Measurements from ENCODE around the gene AP3D1. TPM values are rescaled to one million over a fixed set of nuclear protein-coding genes. Genes with fewer than 3 reads are reported as not detected.
"Not testable (repeated sequence)": the region's sequence is repeated elsewhere in the genome, so short reads cannot be mapped to it uniquely, and the experiment has no call there.

The AP3D1 gene
- polyA plus RNA-seq, 6 donors from 2014 or later, result 6.7 to 36.3 (median 15.5) TPM

- Mint-ChIP-seq H3K27ac (peak overlapping the region in 4 of 6 donors; percentile 69 to 99 (median 96)), H3K4me1 (peaks cover 25 to 40% (median 29%) of the 10 kb centered on the region in 3 donors), H3K4me3 (peak overlapping the region; percentile 20 to 100 (median 58)), H3K27me3 (no peaks in the 10 kb centered on the region), H3K36me3 (peaks cover 4 to 6% of the 10 kb centered on the region in 2 donors), H3K9me3 (no peaks in the 10 kb centered on the region)
- DNase-seq, result no peak
- no peak for ATAC-seq (ENCODE audit: low read depth in 2 of 2)
Measured at GRCh38 chr19:2097886-2098327, 53.5 kb downstream of the AP3D1 start.

GRCh38 chr19:2097203-2097885, 54.0 kb downstream of the AP3D1 start:
- peaks cover 25 to 40% (median 33%) of the 10 kb centered on the region in 3 donors for H3K4me1 Mint-ChIP-seq
- DNase-seq (no peak), ATAC-seq (ENCODE audit: low read depth in 2 of 2) (peak; percentile 3 to 8)
- peaks cover 4 to 6% of the 10 kb centered on the region in 2 donors for H3K36me3 Mint-ChIP-seq
- H3K27ac Mint-ChIP-seq, result peak overlapping the region; percentile 63 to 99 (median 96)
- peak overlapping the region; percentile 80 to 100 (median 92) for H3K4me3 Mint-ChIP-seq
- no peaks in the 10 kb centered on the region for H3K27me3 Mint-ChIP-seq
- H3K9me3 Mint-ChIP-seq, result no peaks in the 10 kb centered on the region

GRCh38 chr19:2096480-2097202, 54.7 kb downstream of the AP3D1 start, which contains the start of gene IZUMO4:
IZUMO4 (plus strand) TSS chr19:2096915; CDS start chr19:2096946, 31 bp downstream.
- Mint-ChIP-seq H3K4me1 (peaks cover 25 to 46% (median 40%) of the 10 kb centered on the region in 3 donors), H3K27ac (peak within 1 kb of the TSS; percentile 99 to 100 (median 99)), H3K36me3 (peaks cover 0 to 6% of the 10 kb centered on the region in 2 donors), H3K27me3 (no peaks in the 10 kb centered on the region), H3K9me3 (no peaks in the 10 kb centered on the region), H3K4me3 (peak within 1 kb of the TSS; percentile 96 to 100 (median 98))
- ATAC-seq (ENCODE audit: low read depth in 2 of 2), result peak; percentile 72 to 74
- peak; percentile 99 for DNase-seq

- peak; percentile 95 for DNase-seq
- H3K9me3 Mint-ChIP-seq, result no peaks in the 10 kb centered on the region
- peak within 1 kb of the TSS; percentile 99 to 100 (median 99) for H3K27ac Mint-ChIP-seq
- peak; percentile 44 to 54 for ATAC-seq (ENCODE audit: low read depth in 2 of 2)
- peak within 1 kb of the TSS; percentile 96 to 100 (median 98) for H3K4me3 Mint-ChIP-seq
- no peaks in the 10 kb centered on the region for H3K27me3 Mint-ChIP-seq
- peaks cover 0 to 6% of the 10 kb centered on the region in 2 donors for H3K36me3 Mint-ChIP-seq
- peaks cover 25 to 47% (median 44%) of the 10 kb centered on the region in 3 donors for H3K4me1 Mint-ChIP-seq
Measured at GRCh38 chr19:2096034-2096479, 55.3 kb downstream of the AP3D1 start, which contains the start of gene MOB3A. MOB3A (minus strand) TSS chr19:2096326; CDS start chr19:2078560, 17,766 bp downstream.

- not testable (repeated sequence) for H3K36me3 Mint-ChIP-seq; H3K9me3 Mint-ChIP-seq; ATAC-seq (ENCODE audit: low read depth in 2 of 2); DNase-seq; H3K27me3 Mint-ChIP-seq
- Mint-ChIP-seq H3K4me3 (peak overlapping the region in 7 of 8 donors; percentile 4 to 100 (median 51)), H3K27ac (peak overlapping the region; percentile 39 to 100 (median 96)), H3K4me1 (peaks cover 52 to 80% (median 80%) of the 10 kb centered on the region in 3 donors)
Measured at GRCh38 chr19:2091926-2092525, 59.3 kb downstream of the AP3D1 start.

GRCh38 chr19:2089727-2090053, 61.7 kb downstream of the AP3D1 start:
- peak overlapping the region; percentile 84 to 98 (median 88) for H3K4me3 Mint-ChIP-seq
- H3K4me1 Mint-ChIP-seq, result peaks cover 57 to 90% (median 81%) of the 10 kb centered on the region in 3 donors
- DNase-seq, result no peak
- no peaks in the 10 kb centered on the region for H3K27me3 Mint-ChIP-seq
- ATAC-seq (ENCODE audit: low read depth in 2 of 2), result no peak
- H3K9me3 Mint-ChIP-seq, result no peaks in the 10 kb centered on the region
- H3K36me3 Mint-ChIP-seq, result peaks cover 6% of the 10 kb centered on the region in 2 donors
- H3K27ac Mint-ChIP-seq, result peak overlapping the region; percentile 99 to 100 (median 100)

GRCh38 chr19:2089001-2089711, 62.2 kb downstream of the AP3D1 start:
- Mint-ChIP-seq H3K36me3 (peaks cover under 1 to 6% of the 10 kb centered on the region in 2 donors), H3K27ac (peak overlapping the region; percentile 99 to 100 (median 100)), H3K4me1 (peaks cover 51 to 85% (median 77%) of the 10 kb centered on the region in 3 donors), H3K4me3 (peak overlapping the region; percentile 84 to 98 (median 88)), H3K9me3 (no peaks in the 10 kb centered on the region), H3K27me3 (no peaks in the 10 kb centered on the region)
- ATAC-seq (ENCODE audit: low read depth in 2 of 2) (peak in 1 of 2 donors; percentile 2), DNase-seq (peak; percentile 59)

GRCh38 chr19:2087621-2088100, 63.7 kb downstream of the AP3D1 start:
- DNase-seq, result peak; percentile 93
- Mint-ChIP-seq H3K4me1 (peaks cover 57 to 87% (median 81%) of the 10 kb centered on the region in 3 donors), H3K9me3 (no peaks in the 10 kb centered on the region)

GRCh38 chr19:2086695-2087620, 64.4 kb downstream of the AP3D1 start:
- Mint-ChIP-seq H3K4me3 (peak overlapping the region; percentile 75 to 98 (median 96)), H3K4me1 (peaks cover 63 to 88% (median 85%) of the 10 kb centered on the region in 3 donors), H3K27ac (peak overlapping the region; percentile 99 to 100 (median 100))
- DNase-seq (peak; percentile 81), ATAC-seq (ENCODE audit: low read depth in 2 of 2) (peak; percentile 9 to 11)
- not testable (repeated sequence) for H3K27me3 Mint-ChIP-seq, H3K9me3 Mint-ChIP-seq, H3K36me3 Mint-ChIP-seq

More at GRCh38 chr19:2087621-2088100, 63.7 kb downstream of the AP3D1 start:
- H3K36me3 Mint-ChIP-seq, result peaks cover 0 to 6% of the 10 kb centered on the region in 2 donors
- H3K27me3 Mint-ChIP-seq, result no peaks in the 10 kb centered on the region
- H3K27ac Mint-ChIP-seq, result peak overlapping the region; percentile 99 to 100 (median 100)
- peak overlapping the region; percentile 75 to 98 (median 92) for H3K4me3 Mint-ChIP-seq
- peak; percentile 42 to 50 for ATAC-seq (ENCODE audit: low read depth in 2 of 2)

- ATAC-seq (ENCODE audit: low read depth in 2 of 2) (peak; percentile 40 to 53), DNase-seq (peak; percentile 98)
- Mint-ChIP-seq H3K36me3 (peaks cover 0 to 6% of the 10 kb centered on the region in 2 donors), H3K9me3 (no peaks in the 10 kb centered on the region), H3K4me3 (peak overlapping the region; percentile 95 to 98 (median 98)), H3K27ac (peak overlapping the region; percentile 99 to 100 (median 100)), H3K4me1 (peaks cover 62 to 89% (median 86%) of the 10 kb centered on the region in 3 donors), H3K27me3 (no peaks in the 10 kb centered on the region)
Measured at GRCh38 chr19:2084993-2085720, 66.2 kb downstream of the AP3D1 start.

Measured in naive B cell (primary cell).